GM12878 (cell line): ENCODE results near the gene YBX1.

Experiments used
- CTCF ChIP-seq, 3 experiments: IDR thresholded peaks in 2 of 3; conservative IDR thresholded peaks in 1 of 3; 2 replicates each; pipeline ENCODE4 v1.5.1; 2011; ENCODE audit warnings: low read depth in 3 of 3, low read length in 3 of 3, mild to moderate bottlenecking in 3 of 3, control low read depth in 2 of 3, moderate library complexity in 2 of 3, inconsistent platforms in 1 of 3, mixed read lengths in 1 of 3; ENCODE audit not compliant: control insufficient read depth in 2 of 3, insufficient read depth in 1 of 3; ENCODE audit errors: extremely low read depth in 1 of 3
- POLR2A ChIP-seq: IDR thresholded peaks from 2 replicates; pipeline ENCODE4 v1.6.1; 2011; ENCODE audit warnings: low read depth, mild to moderate bottlenecking, low read length
- POLR2AphosphoS5 ChIP-seq: IDR thresholded peaks from 2 replicates; pipeline ENCODE4 v1.6.1; 2011; ENCODE audit warnings: mild to moderate bottlenecking, low read length, inconsistent platforms
- POU2F2 ChIP-seq: IDR thresholded peaks from 3 replicates; pipeline ENCODE4 v1.6.1; 2011; ENCODE audit warnings: low read depth, mild to moderate bottlenecking, low read length, borderline replicate concordance
- SIN3A ChIP-seq: IDR thresholded peaks from 2 replicates; pipeline ENCODE4 v1.6.1; 2012; ENCODE audit warnings: low read depth, low read length, improper control_type of control experiment
- YY1 ChIP-seq: IDR thresholded peaks from 2 replicates; pipeline ENCODE4 v1.6.1; 2011; ENCODE audit warnings: low read depth, mild to moderate bottlenecking, low read length

- TF ChIP-seq POLR2A (no peak), SIN3A (no peak), POU2F2 (no peak), CTCF (IDR thresholded peaks at IDR 0.05 in 2 of 3, conservative IDR thresholded peaks at IDR 0.05 in 1 of 3; ENCODE audit: control insufficient read depth in 2 of 3, extremely low read depth in 1 of 3, insufficient read depth in 1 of 3, low read depth in 3 of 3, low read length in 3 of 3) (no peak), POLR2AphosphoS5 (no peak), YY1 (no peak)
These were observed 63.6 kb downstream of the YBX1 start for GRCh38 chr1:42745851-42746250.
